ENCODE data around the gene CCT7. TPM values are rescaled to one million over a fixed set of nuclear protein-coding genes. Genes with fewer than 3 reads are reported as not detected.

The CCT7 gene
- total RNA-seq, 1 donor from 2014 or later, result 256 TPM

GRCh38 chr2:73202156-73203054 lies 31.7 kb upstream of the CCT7 start, which contains the start of gene NOTO:
Gene NOTO (plus strand): TSS chr2:73202574. CDS start chr2:73202667, 93 bp downstream.
- peak within 1 kb of the TSS; percentile 29 for H3K4me3 Mint-ChIP-seq (ENCODE audit: low read depth)
- peak; percentile 24 for DNase-seq (ENCODE audit: low spot score, unreplicated experiment)
- H3K27me3 Mint-ChIP-seq, result peaks cover 38% of the 10 kb centered on the region
- H3K9me3 Mint-ChIP-seq (ENCODE audit: low read depth), result no peaks in the 10 kb centered on the region
- H3K36me3 Mint-ChIP-seq (ENCODE audit: insufficient read depth), result no peaks in the 10 kb centered on the region
- H3K4me1 Mint-ChIP-seq (ENCODE audit: low read depth), result peaks cover 5% of the 10 kb centered on the region
- H3K27ac Mint-ChIP-seq, result no peak within 1 kb of the TSS
- no peak for TF ChIP-seq CTCF (IDR thresholded peaks at IDR 0.05; ENCODE audit: unreplicated experiment)

- H3K9me3 Mint-ChIP-seq (ENCODE audit: low read depth), result no peaks in the 10 kb centered on the region
- H3K4me1 Mint-ChIP-seq (ENCODE audit: low read depth), result peaks cover 5% of the 10 kb centered on the region
- peaks cover 41% of the 10 kb centered on the region for H3K27me3 Mint-ChIP-seq
- no peak for DNase-seq (ENCODE audit: low spot score, unreplicated experiment)
- no peaks in the 10 kb centered on the region for H3K36me3 Mint-ChIP-seq (ENCODE audit: insufficient read depth)
- no peak overlapping the region for H3K27ac Mint-ChIP-seq
- no peak overlapping the region for H3K4me3 Mint-ChIP-seq (ENCODE audit: low read depth)
- TF ChIP-seq CTCF (IDR thresholded peaks at IDR 0.05; ENCODE audit: unreplicated experiment), result no peak
Measured at GRCh38 chr2:73203055-73203681, 30.9 kb upstream of the CCT7 start.

- H3K27me3 Mint-ChIP-seq, result peaks cover 56% of the 10 kb centered on the region
- TF ChIP-seq CTCF (IDR thresholded peaks at IDR 0.05; ENCODE audit: unreplicated experiment), result no peak
Measured at GRCh38 chr2:73205611-73206010, 28.5 kb upstream of the CCT7 start.

GRCh38 chr2:73208258-73208657 lies 25.9 kb upstream of the CCT7 start:
- Mint-ChIP-seq H3K4me3 (ENCODE audit: low read depth) (no peak overlapping the region), H3K36me3 (ENCODE audit: insufficient read depth) (no peaks in the 10 kb centered on the region)

More at GRCh38 chr2:73205611-73206010, 28.5 kb upstream of the CCT7 start:
- Mint-ChIP-seq H3K27ac (no peak overlapping the region), H3K36me3 (ENCODE audit: insufficient read depth) (no peaks in the 10 kb centered on the region), H3K4me3 (ENCODE audit: low read depth) (no peak overlapping the region), H3K9me3 (ENCODE audit: low read depth) (no peaks in the 10 kb centered on the region), H3K4me1 (ENCODE audit: low read depth) (peaks cover 1% of the 10 kb centered on the region)
- DNase-seq (ENCODE audit: low spot score, unreplicated experiment), result no peak

More at GRCh38 chr2:73208258-73208657, 25.9 kb upstream of the CCT7 start:
- DNase-seq (ENCODE audit: low spot score, unreplicated experiment), result no peak
- peaks cover 1% of the 10 kb centered on the region for H3K4me1 Mint-ChIP-seq (ENCODE audit: low read depth)
- H3K27me3 Mint-ChIP-seq, result peaks cover 44% of the 10 kb centered on the region
- TF ChIP-seq CTCF (IDR thresholded peaks at IDR 0.05; ENCODE audit: unreplicated experiment), result no peak
- H3K27ac Mint-ChIP-seq, result no peak overlapping the region
- no peaks in the 10 kb centered on the region for H3K9me3 Mint-ChIP-seq (ENCODE audit: low read depth)
